Femur (tissue), 1 donor: ENCODE results near the gene TSPAN11.
A peak's percentile ranks its signal among the peaks of the same experiment; 100 is the strongest.
"Not testable (repeated sequence)": the region's sequence is repeated elsewhere in the genome, so short reads cannot be mapped to it uniquely, and the experiment has no call there.

Experiments
- DNase-seq: peaks from one replicate; pipeline ENCODE4 v3.0.0-alpha.2; 2017

TSPAN11 gene

GRCh38 chr12:31005256-31005943, 78.9 kb downstream of the TSPAN11 start:
- peak; percentile 11 for DNase-seq

- peak; percentile 62 for DNase-seq
Observed at GRCh38 chr12:31005944-31006361, 79.4 kb downstream of the TSPAN11 start.

GRCh38 chr12:31006416-31007152, 80.0 kb downstream of the TSPAN11 start:
- peak; percentile 9 for DNase-seq

- peak; percentile 9 for DNase-seq
Observed at GRCh38 chr12:31007153-31007495, 80.6 kb downstream of the TSPAN11 start.

- peak; percentile 5 for DNase-seq
Observed at GRCh38 chr12:31007636-31008175, 81.2 kb downstream of the TSPAN11 start.

- peak; percentile 33 for DNase-seq
Observed at GRCh38 chr12:31008241-31008761, 81.8 kb downstream of the TSPAN11 start.

- peak; percentile 10 for DNase-seq
Observed at GRCh38 chr12:31008961-31009840, 82.7 kb downstream of the TSPAN11 start.

GRCh38 chr12:31009976-31010375, 83.4 kb downstream of the TSPAN11 start:
- DNase-seq: peak; percentile 3

- peak; percentile 14 for DNase-seq
Observed at GRCh38 chr12:31011336-31011735, 84.8 kb downstream of the TSPAN11 start.

GRCh38 chr12:31011746-31012566, 85.4 kb downstream of the TSPAN11 start:
- peak; percentile 10 for DNase-seq

GRCh38 chr12:31012567-31012891, 86.0 kb downstream of the TSPAN11 start:
- DNase-seq: not testable (repeated sequence)

GRCh38 chr12:31015215-31015614, 88.7 kb downstream of the TSPAN11 start:
- peak; percentile 16 for DNase-seq

- peak; percentile 55 for DNase-seq
Observed at GRCh38 chr12:31016057-31016456, 89.5 kb downstream of the TSPAN11 start.

- peak; percentile 10 for DNase-seq
Observed at GRCh38 chr12:31017535-31017934, 91.0 kb downstream of the TSPAN11 start.

- peak; percentile 19 for DNase-seq
Observed at GRCh38 chr12:31018106-31018789, 91.7 kb downstream of the TSPAN11 start.

GRCh38 chr12:31018790-31019505, 92.4 kb downstream of the TSPAN11 start:
- no peak for DNase-seq

GRCh38 chr12:31019561-31019960, 93.0 kb downstream of the TSPAN11 start:
- no peak for DNase-seq

GRCh38 chr12:31019976-31020375, 93.4 kb downstream of the TSPAN11 start:
- DNase-seq: no peak

- no peak for DNase-seq
Observed at GRCh38 chr12:31020385-31021166, 94.0 kb downstream of the TSPAN11 start.

- DNase-seq: no peak
Observed at GRCh38 chr12:31021181-31021580, 94.6 kb downstream of the TSPAN11 start.
